HL-60/S4 (cell line): ENCODE data around the gene CFAP141.
"Not testable (repeated sequence)": the region's sequence is repeated elsewhere in the genome, so short reads cannot be mapped to it uniquely, and the experiment has no call there.

Experiments used
- in situ Hi-C: fragments of 300-500 bp; cut with MboI; formaldehyde crosslinking; loops from 2 replicates; pipeline ENCODE4 v1.14.3; 2022; ENCODE audit warnings: low sequenced_read_pairs

The CFAP141 gene

DNA sequence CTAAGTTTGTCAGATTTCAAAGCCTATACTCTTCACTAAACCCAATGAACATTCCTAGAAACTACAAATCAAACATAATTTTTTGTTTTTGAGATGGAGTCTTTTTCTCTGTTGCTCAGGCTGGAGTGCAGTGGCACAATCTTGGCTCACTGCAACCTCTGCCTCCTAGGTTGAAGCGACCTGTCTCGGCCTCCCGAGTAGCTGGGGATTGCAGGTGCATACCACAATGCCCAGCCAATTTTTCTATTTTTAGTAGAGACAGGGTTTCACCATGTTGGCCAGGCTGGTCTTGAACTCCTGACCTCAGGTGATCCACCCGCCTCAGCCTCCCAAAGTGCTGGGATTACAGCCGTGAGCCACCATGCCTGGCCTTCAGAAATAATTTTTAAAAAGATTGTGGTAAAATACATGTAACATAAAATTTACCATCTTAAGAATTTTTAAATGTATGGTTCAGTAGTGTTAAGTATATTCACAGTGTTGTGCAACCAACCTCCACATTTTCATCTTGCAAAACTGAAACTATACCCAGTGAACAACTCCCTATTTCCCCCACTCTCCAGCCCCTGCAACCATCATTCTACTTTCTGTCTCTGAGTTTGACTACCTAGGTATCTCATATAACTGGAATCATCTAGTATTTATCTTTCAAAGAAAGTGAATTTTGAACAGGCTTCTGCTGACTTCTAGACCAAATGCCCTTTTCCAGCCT, 2.7 kb upstream of the CFAP141 start:
- in situ Hi-C loops, result no loop called here

DNA sequence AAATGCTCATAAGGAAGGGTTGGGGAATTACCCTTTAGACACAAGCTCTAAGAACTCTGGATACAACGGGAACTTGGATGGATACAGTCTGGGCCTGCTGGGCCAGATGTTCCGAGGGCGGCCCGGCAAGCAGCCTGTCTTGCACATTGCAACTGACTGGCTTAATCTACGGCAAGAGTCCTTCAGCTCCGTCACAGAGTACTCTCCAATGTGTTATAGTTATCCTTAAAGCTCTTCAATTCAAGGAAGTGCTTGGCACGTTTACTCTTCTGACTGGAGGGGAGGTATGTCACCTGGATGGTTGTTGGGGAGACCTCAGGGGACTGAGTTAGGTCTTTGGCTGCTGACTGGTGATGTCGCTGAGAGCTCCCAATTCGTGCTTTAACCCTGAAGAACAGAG, 1.1 kb upstream of the CFAP141 start:
- in situ Hi-C loops, result no loop called here

DNA sequence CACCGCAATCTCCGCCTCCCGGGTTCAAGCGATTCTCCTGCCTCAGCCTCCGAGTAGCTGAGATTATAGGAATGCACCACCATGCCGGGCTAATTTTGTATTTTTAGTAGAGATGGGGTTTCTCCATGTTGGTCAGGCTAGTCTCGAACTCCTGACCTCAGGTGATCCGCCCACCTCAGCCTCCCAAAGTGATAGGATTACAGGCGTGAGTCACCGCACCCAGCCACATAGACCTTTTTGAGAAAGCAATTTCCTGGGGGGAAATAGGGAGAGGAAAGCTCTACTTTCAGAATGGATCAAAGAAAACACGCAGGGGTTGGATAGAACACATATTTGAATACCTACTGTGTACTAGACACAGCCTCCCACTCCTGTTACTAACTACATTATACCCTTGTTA, 355 bp downstream of the CFAP141 start:
- in situ Hi-C loops, result not testable (repeated sequence)

DNA sequence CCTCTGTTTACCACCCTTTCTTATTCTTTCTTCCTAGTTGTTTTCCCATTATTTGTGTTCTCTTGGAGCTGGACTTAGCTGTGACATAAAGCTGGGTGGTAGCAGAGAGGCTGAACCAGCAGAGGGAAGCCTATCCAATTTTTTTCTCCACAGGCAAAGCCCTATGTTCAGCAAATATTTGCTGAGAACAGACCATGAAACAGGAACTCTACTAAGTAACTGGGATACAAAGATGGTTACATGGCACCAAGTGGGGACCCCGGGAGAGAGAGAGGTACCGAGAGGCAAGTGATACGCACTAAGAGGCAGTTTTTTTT, 6.6 kb downstream of the CFAP141 start:
- in situ Hi-C loops, result no loop called here

DNA sequence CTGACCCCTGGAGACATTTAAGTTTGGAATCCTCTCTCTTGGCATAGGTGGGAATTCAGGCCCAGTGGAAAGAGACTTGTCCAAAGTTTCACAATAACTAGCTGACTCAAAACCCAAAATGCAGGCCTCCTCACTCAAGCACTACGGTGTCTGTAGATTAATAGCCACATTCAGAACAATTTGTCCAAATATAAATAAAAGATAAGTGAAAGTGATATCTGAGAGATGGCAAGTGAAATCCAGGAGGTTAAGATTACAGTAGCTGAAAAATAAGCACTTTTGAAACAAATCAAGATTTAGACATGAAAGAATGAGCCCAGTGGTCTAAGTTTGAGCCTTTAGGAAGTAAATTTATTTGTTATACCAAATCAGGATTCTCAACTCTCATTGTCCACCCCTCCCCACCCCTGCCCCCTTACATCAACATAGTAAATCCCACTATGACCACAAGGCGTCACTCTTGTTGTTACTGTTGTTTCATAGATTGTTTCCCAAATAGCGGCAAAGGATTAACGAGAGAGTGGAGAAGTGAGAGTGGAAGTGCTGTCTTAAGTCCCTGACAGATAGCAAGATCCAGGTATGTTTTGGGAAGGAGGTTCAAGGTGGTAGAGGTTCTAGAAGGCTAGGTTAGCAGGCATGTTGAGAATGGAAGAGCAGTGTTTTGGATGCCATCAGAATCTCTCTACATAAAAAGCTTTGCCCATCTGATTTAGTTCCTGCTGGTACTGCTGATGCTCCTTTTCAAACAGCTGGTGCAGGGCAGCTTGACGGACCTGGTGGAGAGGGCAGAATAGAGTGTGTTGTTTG, 7.2 kb downstream of the CFAP141 start:
- in situ Hi-C loops, result no loop called here

DNA sequence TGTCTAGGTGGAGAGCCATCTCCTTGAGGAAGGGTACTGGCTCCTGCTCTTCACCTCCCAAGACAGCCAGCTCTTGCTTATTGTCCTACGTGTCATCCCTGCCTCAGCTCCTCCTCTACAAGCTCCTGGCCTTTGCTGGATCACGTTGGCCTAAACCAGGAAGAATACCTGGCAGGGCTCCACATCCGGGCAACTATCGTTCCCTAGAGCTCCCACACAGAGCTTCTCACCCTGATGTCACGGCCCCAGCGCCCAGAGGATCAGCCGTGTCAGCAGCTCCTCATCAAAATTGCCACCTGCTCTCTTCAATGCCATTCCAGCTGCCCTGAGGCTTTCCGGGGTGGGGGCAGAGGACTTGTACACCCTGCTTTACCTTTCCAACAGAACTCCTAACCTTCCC, 12.3 kb downstream of the CFAP141 start:
- in situ Hi-C loops, result no loop called here

DNA sequence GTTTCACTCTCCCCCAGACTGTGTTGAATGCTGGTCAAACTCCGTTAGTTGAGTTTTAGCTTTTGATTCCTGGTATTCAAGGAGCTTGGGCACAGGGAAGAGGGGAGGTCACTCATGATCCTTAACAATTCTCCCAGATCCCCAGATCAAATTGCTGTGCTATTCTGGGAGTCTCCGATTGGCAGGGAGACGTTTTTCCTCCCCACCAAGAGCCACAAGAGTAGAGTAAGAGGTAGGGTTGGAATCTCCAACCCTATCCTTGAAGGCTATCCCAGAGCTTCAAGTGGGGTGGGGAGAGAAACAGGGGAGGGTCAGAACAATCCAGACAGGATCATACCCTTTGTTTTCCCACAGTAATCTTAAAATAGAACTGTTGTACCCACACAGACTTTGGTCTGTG, 13.7 kb downstream of the CFAP141 start:
- in situ Hi-C loops, result no loop called here

DNA sequence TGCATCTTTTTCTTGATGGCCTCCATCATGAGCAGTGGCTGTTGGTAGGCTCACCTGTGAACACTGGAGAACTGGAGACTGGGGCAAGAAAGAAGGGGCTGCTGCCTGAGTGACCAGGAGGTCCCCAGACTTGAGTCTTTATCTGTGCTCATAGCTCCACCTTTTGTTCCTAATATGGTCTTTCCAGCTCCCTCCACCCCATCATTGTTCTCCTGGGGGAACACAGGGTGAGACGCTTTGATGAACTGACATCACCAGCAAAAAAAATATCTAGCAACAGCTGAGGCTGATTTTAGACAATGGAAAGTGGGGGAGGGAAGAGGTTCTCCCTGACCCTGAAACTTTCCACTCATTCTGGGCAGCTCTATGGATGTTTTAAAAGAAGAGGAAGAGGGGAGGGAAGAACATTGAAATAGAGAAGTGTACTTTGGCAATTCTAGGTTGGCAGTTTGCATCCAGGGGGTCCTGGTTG, 14.1 kb downstream of the CFAP141 start, which contains the start of gene TPM3:
TSS of gene TPM3 (minus strand) at position 111 of the 472 bp plus-strand sequence. CDS start at position 29, 82 bp downstream.
- in situ Hi-C loops, result no loop called here

DNA sequence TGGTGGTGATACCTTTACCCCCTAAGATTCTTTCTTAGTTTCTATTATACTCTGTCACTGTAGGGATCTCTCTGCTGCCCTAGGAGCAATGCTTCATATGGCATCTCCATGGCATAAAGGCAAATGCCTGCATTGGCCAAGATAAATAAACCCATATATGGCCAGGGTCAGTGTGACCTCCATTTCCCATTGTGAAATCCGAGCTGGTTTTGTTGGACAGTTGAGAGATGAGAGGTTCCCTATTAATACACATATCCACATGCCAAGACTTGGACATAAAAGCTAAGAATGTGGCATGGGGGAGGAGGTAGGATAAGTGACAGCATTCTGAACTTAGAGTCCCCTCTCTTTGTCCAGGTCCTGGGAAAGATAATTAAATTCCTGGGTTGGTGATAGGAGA, 15.6 kb downstream of the CFAP141 start:
- in situ Hi-C loops, result no loop called here

DNA sequence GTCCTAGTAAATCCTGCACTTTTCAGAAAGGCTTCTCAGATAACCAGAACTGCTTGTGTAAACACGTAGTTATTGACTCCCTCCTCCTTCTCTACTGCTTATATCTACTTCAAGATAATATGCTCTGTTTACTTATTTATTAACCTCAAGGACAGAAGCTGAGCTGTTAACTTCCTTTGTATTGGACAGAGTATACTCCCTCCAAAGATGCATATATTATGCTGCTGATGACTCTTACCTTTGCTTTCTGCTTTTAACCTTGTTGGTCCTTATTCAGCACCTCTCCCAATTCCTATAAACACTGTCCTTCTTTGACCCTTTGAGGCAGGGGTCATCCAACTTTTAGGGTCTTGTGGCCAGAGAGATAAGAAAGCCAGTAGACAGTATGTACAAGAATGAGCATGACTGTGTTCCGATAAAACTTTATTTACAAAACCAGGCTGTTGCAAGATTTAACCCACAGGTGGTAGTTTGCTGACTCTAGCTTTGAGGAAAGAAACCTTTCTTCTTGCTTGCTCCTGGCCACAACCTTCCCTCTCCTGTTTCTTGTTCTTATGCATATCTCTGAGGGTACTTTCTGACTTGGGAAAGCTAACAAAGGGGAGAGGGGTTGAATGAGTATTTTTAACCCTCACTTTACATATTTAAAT, 19.2 kb downstream of the CFAP141 start:
- in situ Hi-C loops, result no loop called here

DNA sequence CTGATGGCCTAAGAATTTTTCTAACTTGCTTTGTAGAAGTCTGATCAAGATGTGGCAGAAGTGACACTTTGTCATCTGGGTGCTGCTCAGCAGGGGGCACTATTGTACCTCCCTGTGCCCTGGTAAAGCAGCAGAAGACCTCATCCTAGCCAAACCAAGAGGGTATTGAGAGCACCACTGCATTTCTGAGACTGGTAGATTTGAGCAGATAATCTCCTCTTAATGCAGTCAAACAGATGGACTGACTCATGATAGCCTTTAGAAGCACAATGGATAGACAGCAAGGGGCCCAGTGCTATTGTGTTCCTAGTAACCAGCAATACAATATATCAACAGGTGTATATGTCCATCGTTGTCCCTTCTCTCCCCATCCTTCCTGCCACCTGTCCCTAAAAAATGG, 20.0 kb downstream of the CFAP141 start:
- in situ Hi-C loops, result no loop called here

DNA sequence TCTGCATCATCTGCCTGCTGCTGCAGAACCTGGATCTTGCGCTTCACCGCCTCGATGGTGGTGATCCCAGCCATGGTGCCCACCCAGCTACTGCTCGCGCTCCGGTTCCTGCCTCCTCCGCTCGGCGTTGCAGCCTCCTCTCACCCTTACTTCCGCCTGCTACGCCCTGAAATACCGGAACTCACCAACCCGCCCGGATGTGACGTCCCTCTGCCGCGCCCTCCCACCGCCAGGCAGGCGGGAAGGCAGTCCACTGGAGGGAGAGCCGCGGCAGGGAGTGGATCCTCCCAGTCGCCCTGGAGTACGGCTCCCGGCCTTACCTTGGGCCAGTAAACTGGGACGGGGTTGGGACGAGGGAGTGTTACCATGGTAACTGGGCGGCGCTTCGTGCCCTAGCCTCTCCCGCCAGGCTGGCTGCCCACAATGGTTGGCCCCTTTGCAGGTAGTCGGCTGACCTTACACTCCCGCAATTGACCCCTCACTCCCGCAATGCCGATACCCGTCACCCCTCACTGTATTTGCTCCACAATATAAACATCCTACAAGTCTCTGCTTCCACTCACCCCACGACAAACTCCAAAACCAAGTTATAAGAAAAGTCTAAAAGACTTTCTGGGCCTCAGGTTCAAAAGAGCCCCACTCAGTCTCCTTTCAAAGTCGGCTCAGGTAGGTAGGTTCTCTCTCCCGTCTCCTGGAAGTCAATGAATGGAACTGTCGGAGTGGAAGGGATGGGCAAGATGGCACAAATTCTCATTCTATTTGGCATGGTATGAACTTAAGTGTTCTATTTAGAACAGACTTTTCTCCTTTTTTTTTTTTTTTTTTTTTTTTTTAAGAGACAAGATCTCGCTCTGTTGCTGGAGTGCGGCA, 22.9 kb downstream of the CFAP141 start:
- in situ Hi-C loops, result no loop called here

DNA sequence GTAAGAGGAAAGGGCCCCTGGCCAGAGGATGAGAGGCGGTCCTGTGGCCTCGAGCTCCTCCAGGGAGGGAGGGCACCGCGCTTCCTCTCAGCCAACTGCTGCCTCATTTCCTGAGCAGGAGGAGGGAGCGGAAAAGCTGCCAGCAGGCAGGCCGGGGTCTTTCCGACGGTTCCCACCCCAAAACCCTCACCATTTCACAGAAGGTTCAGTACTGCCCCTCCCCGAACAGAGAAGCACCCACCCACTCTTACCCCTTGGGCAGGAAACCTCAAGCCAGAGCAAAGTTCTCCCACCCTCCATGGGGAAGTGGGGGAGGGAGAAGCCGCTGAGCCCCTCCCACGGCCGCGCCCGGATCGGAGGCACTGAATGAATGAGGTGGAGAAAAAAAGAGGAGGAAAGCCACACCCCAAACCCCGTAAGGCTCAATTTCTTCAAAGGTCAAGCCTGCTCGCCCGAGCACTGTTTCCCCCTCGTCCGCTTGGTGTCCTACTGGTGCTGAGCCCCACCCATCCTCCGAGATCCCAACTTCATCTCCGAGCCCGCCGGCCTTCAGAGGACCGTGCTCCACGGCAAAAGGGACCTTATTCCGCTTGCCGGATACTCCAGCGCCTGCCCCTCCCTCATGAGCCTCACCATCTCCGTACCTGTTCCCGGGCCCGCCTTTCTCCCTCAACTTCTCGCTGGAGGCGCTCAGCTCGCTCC, 23.6 kb downstream of the CFAP141 start:
- in situ Hi-C loops, result no loop called here

DNA sequence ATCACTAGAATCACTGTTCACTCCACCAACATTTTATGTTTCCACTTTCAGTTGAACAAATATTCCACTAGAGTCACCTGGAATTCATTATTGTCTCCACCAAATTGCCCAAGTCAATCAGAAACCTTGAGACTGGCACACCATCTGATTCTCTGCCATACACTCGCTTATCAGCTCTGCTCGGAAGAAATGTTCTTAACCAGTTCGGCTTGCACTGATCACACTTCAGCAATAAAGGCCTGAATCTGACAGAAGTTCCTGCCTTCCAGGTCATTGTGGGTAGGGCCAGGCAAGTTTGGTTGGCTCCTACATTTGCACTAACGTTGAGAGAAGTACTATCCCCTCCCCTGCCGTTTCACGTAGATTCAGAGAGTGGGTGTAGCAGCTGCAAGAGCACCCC, 24.2 kb downstream of the CFAP141 start:
- in situ Hi-C loops, result no loop called here

DNA sequence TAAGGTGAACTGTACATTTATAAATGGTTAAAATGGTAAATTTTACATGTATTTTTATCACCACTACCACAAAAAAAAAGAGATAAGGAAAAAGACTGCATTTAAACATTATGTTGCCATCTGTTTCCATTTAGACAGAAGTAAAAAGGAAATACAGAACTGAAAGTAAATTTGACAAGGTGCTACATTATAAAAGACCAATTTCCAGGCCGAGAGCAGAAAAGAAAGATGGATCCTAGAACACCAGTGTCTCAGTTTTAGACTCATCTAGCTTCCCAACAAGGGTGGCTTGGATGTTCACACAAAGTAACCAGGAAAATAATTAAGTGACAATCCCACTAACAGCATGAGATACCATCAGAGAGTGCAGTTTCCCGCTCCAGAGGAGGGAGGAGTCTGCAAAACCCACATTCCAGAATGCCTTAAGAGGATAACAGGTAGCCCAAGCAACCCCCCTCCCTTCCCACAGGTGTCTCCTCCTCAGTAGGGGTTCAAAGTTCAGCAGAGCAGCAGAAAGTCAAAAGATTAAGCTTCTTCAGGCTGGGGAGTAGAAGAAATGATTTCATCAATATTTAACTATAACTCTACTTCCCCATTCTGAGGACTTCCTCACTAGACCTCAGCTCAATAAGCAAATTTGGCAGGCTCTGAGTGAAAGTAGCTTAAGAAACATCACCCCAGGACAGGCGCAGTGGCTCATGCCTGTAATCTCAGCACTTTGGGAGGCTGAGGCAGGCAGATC, 26.0 kb downstream of the CFAP141 start:
- in situ Hi-C loops, result no loop called here

DNA sequence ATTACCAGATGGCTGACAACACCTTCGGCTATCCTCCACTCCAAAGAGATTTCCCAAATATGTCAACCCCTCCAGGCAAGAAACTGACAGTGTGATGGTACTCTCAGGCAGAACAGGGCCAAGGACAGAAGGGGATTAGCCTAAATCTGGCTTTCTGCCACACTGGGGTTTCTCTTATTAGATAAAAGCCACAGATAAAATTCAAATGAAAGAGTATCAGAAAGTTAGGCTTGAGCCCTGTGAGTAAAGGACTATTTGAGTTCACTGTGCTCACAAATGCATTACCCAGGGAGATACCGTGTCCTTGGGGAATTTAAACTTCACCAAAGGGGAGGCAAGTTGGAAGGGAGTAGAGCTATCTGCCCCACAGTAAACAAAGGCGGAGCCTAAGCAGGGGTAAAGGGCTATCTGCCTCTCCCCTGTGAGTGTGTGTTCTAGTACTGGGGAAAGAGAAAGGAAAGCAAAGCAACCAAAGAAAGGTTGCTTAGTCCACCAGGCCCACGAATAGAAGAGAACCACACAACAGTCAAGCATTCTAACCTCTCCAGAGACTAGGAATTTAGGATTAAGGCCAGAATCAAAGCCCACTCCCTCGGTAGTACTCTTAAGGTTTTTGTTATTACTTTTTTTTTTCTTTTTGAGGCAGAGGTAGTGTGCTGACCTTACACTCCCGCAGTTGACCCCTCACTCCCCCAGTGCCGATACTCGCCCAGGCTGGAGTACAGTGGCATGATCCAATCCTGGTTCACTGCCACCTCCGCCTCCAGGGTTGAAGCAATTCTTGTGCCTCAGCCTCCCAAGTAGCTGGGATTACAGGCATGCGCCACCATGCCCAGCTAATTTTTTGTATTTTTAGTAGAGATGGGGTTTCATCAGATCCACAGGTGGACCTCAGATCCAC, 27.0 kb downstream of the CFAP141 start:
- in situ Hi-C loops, result no loop called here

DNA sequence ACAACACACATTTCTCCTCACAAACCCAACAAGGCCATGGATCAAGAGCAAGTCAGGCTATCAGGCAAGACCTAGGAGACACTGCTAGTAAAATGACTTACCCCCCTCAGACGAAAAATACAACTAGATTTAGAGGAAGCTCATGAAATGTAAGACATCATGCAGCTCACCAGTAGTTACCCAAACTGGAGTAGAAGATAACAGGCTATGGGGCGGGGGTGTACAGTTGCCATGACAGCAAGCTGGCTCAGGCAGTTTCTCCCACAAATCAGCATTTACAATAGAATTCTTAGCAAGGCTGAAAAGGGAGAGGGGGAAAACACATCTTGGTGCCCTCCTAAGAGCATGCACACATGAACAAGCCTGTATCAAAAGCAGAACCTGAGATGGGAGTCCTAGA, 28.1 kb downstream of the CFAP141 start:
- in situ Hi-C loops, result no loop called here

DNA sequence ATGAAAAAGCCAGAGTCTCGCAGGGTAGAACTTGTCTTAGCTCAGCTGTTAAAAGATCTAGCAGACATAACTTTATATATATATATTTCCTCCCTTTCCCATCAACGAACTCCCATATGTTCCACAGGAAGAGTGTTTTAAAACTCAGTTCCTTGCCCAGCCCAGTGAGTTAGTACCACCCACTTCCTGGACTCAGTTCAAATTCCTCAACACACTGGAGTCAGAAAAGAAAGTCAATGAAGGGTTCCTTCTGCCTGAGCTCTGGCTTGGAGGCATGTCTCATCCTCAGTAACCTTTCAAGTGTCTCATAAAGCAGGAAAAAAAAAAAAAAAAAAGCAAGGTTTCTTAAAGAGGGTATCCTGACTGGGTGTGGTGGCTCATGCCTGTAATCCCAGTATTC, 29.8 kb downstream of the CFAP141 start:
- in situ Hi-C loops, result no loop called here

DNA sequence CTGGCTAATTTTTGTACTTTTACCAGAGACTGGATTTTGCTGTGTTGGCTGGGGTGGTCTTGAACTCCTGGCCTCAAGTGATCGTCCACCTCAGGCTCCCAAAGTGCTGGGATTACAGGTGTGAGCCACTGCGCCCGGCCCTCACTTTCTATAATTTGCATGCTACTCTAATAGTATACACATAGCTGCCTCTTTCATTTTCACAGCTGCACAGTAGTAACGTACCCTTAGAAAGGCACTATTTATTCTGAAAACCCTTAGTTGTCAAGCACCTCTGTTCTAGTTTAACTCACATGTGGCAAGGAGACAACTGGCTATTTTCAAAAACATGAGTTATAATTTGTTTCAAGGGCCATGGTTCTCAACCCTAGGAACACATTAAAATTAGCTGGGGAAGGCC, 31.5 kb downstream of the CFAP141 start:
- in situ Hi-C loops, result no loop called here
